GM12878 (cell line): Measurements from ENCODE around the gene KLHL18. TPM values are rescaled to one million over a fixed set of nuclear protein-coding genes. Genes with fewer than 3 reads are reported as not detected.

Experiments used
- ATAC-seq: fragments of 200-7000 bp; cut with Tn5 transposase; 3 replicates; pipeline ENCODE4 v1.9.1; 2020; ENCODE audit warnings: mild to moderate bottlenecking, moderate library complexity
- BruUV-seq: library from RNA; stranded (reverse); fragments of 400-500 nt; replicated peaks from 2 replicates; lab custom pipeline; 2021; lab: Mats Ljungman, UMichigan
- CTCF ChIA-PET: fragments of 300-600 bp; sonication (Branson Sonifier 250); formaldehyde crosslinking; extraction: SDS; loops from one replicate; lab custom pipeline; 2021; ENCODE audit warnings: inconsistent platforms; lab: Yijun Ruan, JAX
- POLR2A ChIA-PET: fragments of 350-600 bp; formaldehyde crosslinking; extraction: SDS; loops from one replicate; lab custom pipeline; 2021; ENCODE audit warnings: inconsistent platforms; lab: Charles Lee
- RAD21 ChIA-PET: fragments of 300-600 bp; sonication (Branson Sonifier 250); formaldehyde crosslinking; loops from one replicate; lab custom pipeline; 2023; ENCODE audit warnings: antibody characterized with exemption; ENCODE audit not compliant: unreplicated experiment; lab: Charles Lee
- SMC1A ChIA-PET: fragments of 300-600 bp; sonication (Branson Sonifier 250); formaldehyde crosslinking; loops from one replicate; lab custom pipeline; 2023; ENCODE audit not compliant: unreplicated experiment, uncharacterized antibody; lab: Charles Lee
- DNase-seq: peaks from one replicate; pipeline ENCODE4 v3.0.0-alpha.2; 2011; ENCODE audit warnings: low read depth, low spot score
- FAIRE-seq: peaks from 3 replicates; lab custom pipeline; 2011; peaks lifted over from hg19 to GRCh38; lab: Jason Lieb, UNC
- H2AFZ ChIP-seq: 2 replicates; pipeline ENCODE4 v1.6.0; 2011; ENCODE audit warnings: low read depth, low read length, control low read depth; ENCODE audit not compliant: control insufficient read depth
- H3K27ac ChIP-seq: 2 replicates; pipeline ENCODE4 v1.5.1; 2011; ENCODE audit warnings: control low read depth; ENCODE audit not compliant: control insufficient read depth, insufficient read depth
- H3K27me3 ChIP-seq, 2 experiments: replicated peaks in 1 of 2; 2 replicates each; pipeline versions ENCODE4 v1.6.0 to v1.6.1; 2011; ENCODE audit warnings: low read length in 1 of 2; ENCODE audit not compliant: control insufficient read depth in 2 of 2, insufficient read depth in 2 of 2
- H3K36me3 ChIP-seq, 2 experiments: 2 replicates each; pipeline ENCODE4 v1.5.1; 2011; ENCODE audit warnings: low read length in 1 of 2; ENCODE audit not compliant: control insufficient read depth in 2 of 2, insufficient read depth in 2 of 2
- H3K4me1 ChIP-seq: 2 replicates; pipeline ENCODE4 v1.6.1; 2011; ENCODE audit warnings: mild to moderate bottlenecking, low read length, moderate library complexity, mixed read lengths; ENCODE audit not compliant: control insufficient read depth, insufficient read depth
- H3K4me2 ChIP-seq: 2 replicates; pipeline ENCODE4 v1.6.0; 2011; ENCODE audit warnings: control low read depth; ENCODE audit not compliant: control insufficient read depth, insufficient read depth
- H3K4me3 ChIP-seq: fragments of 200-600 bp; sonication (generic); 2 replicates; pipeline ENCODE4 v1.5.1; 2016
- H3K79me2 ChIP-seq: 2 replicates; pipeline ENCODE4 v1.6.0; 2011; ENCODE audit warnings: low read length; ENCODE audit not compliant: control insufficient read depth, insufficient read depth
- H3K9ac ChIP-seq: 2 replicates; pipeline ENCODE4 v1.8.0; 2011; ENCODE audit warnings: low read length, control low read depth, mixed read lengths; ENCODE audit not compliant: control insufficient read depth, insufficient read depth
- H3K9me3 ChIP-seq: replicated peaks from 3 replicates; pipeline ENCODE4 v1.5.1; 2011; ENCODE audit warnings: mild to moderate bottlenecking, low read length; ENCODE audit not compliant: control insufficient read depth, insufficient read depth
- H4K20me1 ChIP-seq: 2 replicates; pipeline ENCODE4 v1.6.0; 2011; ENCODE audit not compliant: control insufficient read depth, insufficient read depth
- WGBS: methylation state at CpG from one replicate; pipeline ENCODE4 v1.1.6; 2016; ENCODE audit warnings: low lambda C conversion rate; ENCODE audit not compliant: insufficient replicate concordance, insufficient coverage; ENCODE audit errors: missing lambda C conversion rate; 5-methylcytosine and 5-hydroxymethylcytosine counted together
- in situ Hi-C: fragments of 300-500 bp; cut with MboI; formaldehyde crosslinking; loops from 9 replicates; pipeline ENCODE4 v1.14.3; 2018; ENCODE audit warnings: mixed read lengths
- intact Hi-C: fragments of 100-400 bp; cut with micrococcal nuclease; formaldehyde crosslinking; loops from one replicate; pipeline ENCODE4 v1.14.2; 2022; ENCODE audit not compliant: unreplicated experiment
- polyA plus RNA-seq, 11 experiments: library from polyadenylated mRNA; depleted of rRNA in 4 of 11; unstranded in 6 of 11; stranded (reverse) in 5 of 11; fragments of >200 nt; fragmentation: Nextera tagmentation in 4 of 11; fragmentation: Illumina TruSeq in 1 of 11; extraction: Ambion mirVana in 4 of 11; extraction: Trizol in 1 of 11; gene quantifications; 1 replicate in 1 of 11; 2 replicates in 10 of 11; pipeline versions ENCODE4 v1.2.1 to v1.2.3, GENCODE V29; 2011 to 2016; ENCODE audit warnings: inconsistent platforms in 2 of 11, missing spikeins in 2 of 11, low read depth in 1 of 11
- total RNA-seq, 4 experiments: library from RNA; depleted of rRNA in 3 of 4; stranded (reverse); fragments of >200 nt in 3 of 4; fragmentation: Illumina TruSeq in 1 of 4; extraction: Trizol in 1 of 4; gene quantifications; 2 replicates each; pipeline versions ENCODE4 v1.2.1 to v1.2.3, GENCODE V29; 2013 to 2021
- TF ChIP-seq, protein P1 (sequence below), 3 experiments: IDR thresholded peaks in 2 of 3; conservative IDR thresholded peaks in 1 of 3; 2 replicates each; pipeline ENCODE4 v1.5.1; 2011; ENCODE audit warnings: low read depth in 3 of 3, low read length in 3 of 3, mild to moderate bottlenecking in 3 of 3, control low read depth in 2 of 3, moderate library complexity in 2 of 3, inconsistent platforms in 1 of 3, mixed read lengths in 1 of 3; ENCODE audit not compliant: control insufficient read depth in 2 of 3, insufficient read depth in 1 of 3; ENCODE audit errors: extremely low read depth in 1 of 3
- TF ChIP-seq, protein P2 (sequence below): fragments of 450-650 bp; IDR thresholded peaks from 2 replicates; pipeline ENCODE4 v1.6.1; 2017; ENCODE audit warnings: low read depth, mild to moderate bottlenecking, moderate library complexity

The KLHL18 gene
- total and polyA plus RNA-seq, 10 of the 15 experiments (the other 5 are each of a cell fraction or from before 2014, with no cell fraction given): 24.0 to 69.8 (median 51.7) TPM

DNA sequence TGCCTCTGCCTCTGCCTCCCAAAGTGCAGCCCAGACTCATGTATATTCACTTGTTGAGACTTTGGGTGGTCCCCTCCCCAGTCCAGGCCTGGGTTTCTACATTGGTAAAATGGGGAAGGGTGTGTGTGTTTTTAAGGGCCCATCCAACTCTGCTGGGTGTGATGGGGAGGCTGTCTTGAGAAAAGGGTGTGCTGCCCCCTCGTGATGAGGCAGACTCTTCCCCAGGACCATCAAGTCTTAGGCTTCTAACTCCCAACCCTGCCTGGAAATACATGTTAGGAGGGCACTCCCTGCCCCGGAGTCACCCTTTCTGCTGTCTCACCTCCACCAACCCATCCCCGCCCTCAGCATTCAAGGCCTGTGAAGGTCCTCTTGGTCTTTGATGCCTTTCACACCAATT, 93.6 kb downstream of the KLHL18 start:
- Histone ChIP-seq H3K9me3 (no peaks in the 10 kb centered on the region), H3K27ac (no peak overlapping the region), H3K4me1 (peaks cover 14% of the 10 kb centered on the region), H3K79me2 (peaks cover 18% of the 10 kb centered on the region), H3K4me2 (no peak overlapping the region), H3K36me3 (no peaks in the 10 kb centered on the region), H3K4me3 (no peak overlapping the region), H2AFZ (no peak overlapping the region), H4K20me1 (no peaks in the 10 kb centered on the region), H3K9ac (no peak overlapping the region), H3K27me3 (no peaks in the 10 kb centered on the region)
- intact Hi-C loops (loop anchor here (10.0 kb wide), 1 partner anchor 92 kb away; the partner anchor contains the start of genes KIF9 and KLHL18), in situ Hi-C loops (loop anchor here (10.0 kb wide), 1 partner anchor 662 kb away; the partner anchor contains the start of gene PRSS50)
- TF ChIP-seq, protein P1, sequence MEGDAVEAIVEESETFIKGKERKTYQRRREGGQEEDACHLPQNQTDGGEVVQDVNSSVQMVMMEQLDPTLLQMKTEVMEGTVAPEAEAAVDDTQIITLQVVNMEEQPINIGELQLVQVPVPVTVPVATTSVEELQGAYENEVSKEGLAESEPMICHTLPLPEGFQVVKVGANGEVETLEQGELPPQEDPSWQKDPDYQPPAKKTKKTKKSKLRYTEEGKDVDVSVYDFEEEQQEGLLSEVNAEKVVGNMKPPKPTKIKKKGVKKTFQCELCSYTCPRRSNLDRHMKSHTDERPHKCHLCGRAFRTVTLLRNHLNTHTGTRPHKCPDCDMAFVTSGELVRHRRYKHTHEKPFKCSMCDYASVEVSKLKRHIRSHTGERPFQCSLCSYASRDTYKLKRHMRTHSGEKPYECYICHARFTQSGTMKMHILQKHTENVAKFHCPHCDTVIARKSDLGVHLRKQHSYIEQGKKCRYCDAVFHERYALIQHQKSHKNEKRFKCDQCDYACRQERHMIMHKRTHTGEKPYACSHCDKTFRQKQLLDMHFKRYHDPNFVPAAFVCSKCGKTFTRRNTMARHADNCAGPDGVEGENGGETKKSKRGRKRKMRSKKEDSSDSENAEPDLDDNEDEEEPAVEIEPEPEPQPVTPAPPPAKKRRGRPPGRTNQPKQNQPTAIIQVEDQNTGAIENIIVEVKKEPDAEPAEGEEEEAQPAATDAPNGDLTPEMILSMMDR (IDR thresholded peaks at IDR 0.05 in 2 of 3, conservative IDR thresholded peaks at IDR 0.05 in 1 of 3; ENCODE audit: control insufficient read depth in 2 of 3, extremely low read depth in 1 of 3, insufficient read depth in 1 of 3, low read depth in 3 of 3, low read length in 3 of 3): peak in 1 of 3 experiments; percentile 31; a peak in 1 of 6 replicates
- TF ChIP-seq, protein P2, sequence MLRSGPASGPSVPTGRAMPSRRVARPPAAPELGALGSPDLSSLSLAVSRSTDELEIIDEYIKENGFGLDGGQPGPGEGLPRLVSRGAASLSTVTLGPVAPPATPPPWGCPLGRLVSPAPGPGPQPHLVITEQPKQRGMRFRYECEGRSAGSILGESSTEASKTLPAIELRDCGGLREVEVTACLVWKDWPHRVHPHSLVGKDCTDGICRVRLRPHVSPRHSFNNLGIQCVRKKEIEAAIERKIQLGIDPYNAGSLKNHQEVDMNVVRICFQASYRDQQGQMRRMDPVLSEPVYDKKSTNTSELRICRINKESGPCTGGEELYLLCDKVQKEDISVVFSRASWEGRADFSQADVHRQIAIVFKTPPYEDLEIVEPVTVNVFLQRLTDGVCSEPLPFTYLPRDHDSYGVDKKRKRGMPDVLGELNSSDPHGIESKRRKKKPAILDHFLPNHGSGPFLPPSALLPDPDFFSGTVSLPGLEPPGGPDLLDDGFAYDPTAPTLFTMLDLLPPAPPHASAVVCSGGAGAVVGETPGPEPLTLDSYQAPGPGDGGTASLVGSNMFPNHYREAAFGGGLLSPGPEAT: no peak
- ChIA-PET RAD21 (no interaction called here), CTCF (interaction anchor here (0.9 kb wide), 1 partner anchor 52 kb away, joined by 3 read pairs; no protein-coding TSS in a partner anchor), SMC1A (no interaction called here), POLR2A (no interaction called here)
- no TSS peak for BruUV-seq
- no peak for FAIRE-seq
- no peak for ATAC-seq
- DNase-seq: no peak
- WGBS: 75% methylated on average over 3 of the region's 3 CpGs
